CD14-positive monocyte (primary cell): Measurements from ENCODE around the gene MAPKAPK3. TPM values are rescaled to one million over a fixed set of nuclear protein-coding genes. Genes with fewer than 3 reads are reported as not detected.

Experiments used
- DNase-seq, 3 donors: peaks; one replicate each; pipeline ENCODE4 v3.0.0-alpha.2; 2011 to 2022
- H2AFZ ChIP-seq: 2 replicates; pipeline ENCODE4 v1.6.0; 2012; ENCODE audit warnings: mild to moderate bottlenecking, low read depth, low read length, inconsistent platforms; ENCODE audit not compliant: insufficient read depth, poor library complexity, severe bottlenecking
- H3K27ac ChIP-seq, 2 donors: 1 replicate in 1 of 2; 2 replicates in 1 of 2; pipeline ENCODE4 v1.5.1; 2012 to 2013; ENCODE audit warnings: low read length in 2 of 2, control low read depth in 1 of 2, inconsistent platforms in 1 of 2, low read depth in 1 of 2, mild to moderate bottlenecking in 1 of 2
- H3K27me3 ChIP-seq, 2 donors: one replicate each; pipeline versions ENCODE4 v1.6.0 to v1.6.1; 2011 to 2013; ENCODE audit warnings: low read length in 2 of 2; ENCODE audit not compliant: control insufficient read depth in 2 of 2, insufficient read depth in 2 of 2
- H3K36me3 ChIP-seq, 2 donors: replicated peaks in 1 of 2; 1 replicate in 1 of 2; 2 replicates in 1 of 2; pipeline versions ENCODE4 v1.5.1 to v1.6.1; 2012 to 2013; ENCODE audit warnings: low read length in 2 of 2, control low read depth in 1 of 2, inconsistent platforms in 1 of 2, mild to moderate bottlenecking in 1 of 2; ENCODE audit not compliant: insufficient read depth in 2 of 2, control insufficient read depth in 1 of 2
- H3K4me1 ChIP-seq, 2 donors: 1 replicate in 1 of 2; 2 replicates in 1 of 2; pipeline versions ENCODE4 v1.5.1 to v1.6.1; 2012 to 2013; ENCODE audit warnings: low read length in 2 of 2, control low read depth in 1 of 2, inconsistent platforms in 1 of 2, mild to moderate bottlenecking in 1 of 2, moderate library complexity in 1 of 2; ENCODE audit not compliant: insufficient read depth in 2 of 2, control insufficient read depth in 1 of 2
- H3K4me2 ChIP-seq: replicated peaks from 2 replicates; pipeline ENCODE3; 2012; ENCODE audit warnings: low read length, moderate library complexity, mild to moderate bottlenecking; ENCODE audit not compliant: poor library complexity, severe bottlenecking; ENCODE audit errors: extremely low read depth
- H3K4me3 ChIP-seq, 3 experiments: fragments of 200-600 bp in 1 of 3; sonication (generic) in 1 of 3; replicated peaks in 1 of 3; 1 replicate in 2 of 3; 2 replicates in 1 of 3; pipeline ENCODE4 v1.5.1; 2011 to 2013; ENCODE audit warnings: low read length in 3 of 3, mild to moderate bottlenecking in 3 of 3, control low read depth in 2 of 3, low read depth in 2 of 3, inconsistent platforms in 1 of 3, moderate library complexity in 1 of 3
- H3K79me2 ChIP-seq: 2 replicates; pipeline ENCODE4 v1.6.0; 2012; ENCODE audit warnings: mild to moderate bottlenecking, control low read depth, inconsistent platforms, low read length, moderate library complexity; ENCODE audit not compliant: insufficient read depth
- H3K9ac ChIP-seq: 2 replicates; pipeline ENCODE4 v1.6.0; 2017; ENCODE audit warnings: low read length, mild to moderate bottlenecking; ENCODE audit not compliant: insufficient read depth, poor library complexity, severe bottlenecking
- H3K9me3 ChIP-seq, 2 donors: replicated peaks in 1 of 2; 1 replicate in 1 of 2; 2 replicates in 1 of 2; pipeline versions ENCODE4 v1.5.1 to v1.6.1; 2012 to 2013; ENCODE audit warnings: low read length in 2 of 2, control low read depth in 1 of 2; ENCODE audit not compliant: control insufficient read depth in 1 of 2, insufficient read depth in 1 of 2
- H4K20me1 ChIP-seq: 2 replicates; pipeline ENCODE4 v1.6.0; 2012; ENCODE audit warnings: mild to moderate bottlenecking, low read length, control low read depth, moderate library complexity; ENCODE audit not compliant: insufficient read depth
- H3K27ac Mint-ChIP-seq, 7 donors: one replicate each; pipeline ENCODE4 v1.8.0; 2020; ENCODE audit warnings: mild to moderate bottlenecking in 7 of 7, mixed read lengths in 7 of 7, moderate library complexity in 6 of 7, inconsistent platforms in 2 of 7
- H3K27me3 Mint-ChIP-seq, 3 donors: one replicate each; pipeline ENCODE4 v1.8.0; 2021 to 2022; ENCODE audit warnings: low read depth in 3 of 3, mild to moderate bottlenecking in 3 of 3, mixed read lengths in 3 of 3, moderate library complexity in 3 of 3, inconsistent platforms in 1 of 3
- H3K36me3 Mint-ChIP-seq, 2 donors: one replicate each; pipeline ENCODE4 v1.8.0; 2020; ENCODE audit warnings: mixed read lengths in 2 of 2, inconsistent platforms in 1 of 2, mild to moderate bottlenecking in 1 of 2
- H3K4me1 Mint-ChIP-seq: one replicate; pipeline ENCODE4 v1.8.0; 2020; ENCODE audit warnings: mild to moderate bottlenecking, mixed read lengths
- H3K4me3 Mint-ChIP-seq, 2 donors: one replicate each; pipeline ENCODE4 v1.8.0; 2020; ENCODE audit warnings: mild to moderate bottlenecking in 2 of 2, mixed read lengths in 2 of 2, moderate library complexity in 1 of 2
- H3K9me3 Mint-ChIP-seq, 7 donors: one replicate each; pipeline ENCODE4 v1.8.0; 2020 to 2022; ENCODE audit warnings: mixed read lengths in 7 of 7, mild to moderate bottlenecking in 6 of 7, moderate library complexity in 6 of 7, inconsistent platforms in 2 of 7
- CTCF ChIP-seq: fragments of 200-600 bp; IDR thresholded peaks from one replicate; pipeline ENCODE4 v1.8.0; 2022; ENCODE audit warnings: antibody characterized with exemption, mild to moderate bottlenecking
- WGBS: methylation state at CpG from one replicate; pipeline ENCODE4 v1.1.5; 2013; ENCODE audit warnings: missing lambda C conversion rate; ENCODE audit not compliant: insufficient coverage; 5-methylcytosine and 5-hydroxymethylcytosine counted together
- intact Hi-C, 2 donors: fragments of 100-400 bp; cut with micrococcal nuclease; formaldehyde crosslinking; loops; one replicate each; pipeline versions ENCODE4 v1.15.0 to v1.15.1; 2023
- polyA plus RNA-seq, 3 donors: library from polyadenylated mRNA; depleted of rRNA in 1 of 3; unstranded in 2 of 3; stranded (reverse) in 1 of 3; fragments of 300-500 nt in 2 of 3; fragments of >200 nt in 1 of 3; fragmentation: Illumina TruSeq in 2 of 3; gene quantifications; 1 replicate in 2 of 3; 2 replicates in 1 of 3; pipeline ENCODE4 v1.2.3, GENCODE V29; 2012 to 2021

Gene MAPKAPK3
- polyA plus RNA-seq, 3 donors: 173 to 252 (median 201) TPM

- intact Hi-C loops: loop anchor here in 1 of 2 donors (10.0 kb wide), 1 partner anchor 82 kb away; no protein-coding TSS in a partner anchor
- Mint-ChIP-seq H3K27ac (no peak overlapping the region), H3K4me1 (peaks cover 23% of the 10 kb centered on the region), H3K4me3 (no peak overlapping the region), H3K36me3 (peaks cover 0 to 1% of the 10 kb centered on the region in 2 donors), H3K27me3 (peaks cover 2 to 10% (median 5%) of the 10 kb centered on the region in 3 donors), H3K9me3 (no peaks in the 10 kb centered on the region)
- no peaks in the 10 kb centered on the region for H3K79me2 ChIP-seq
- no peak overlapping the region for H3K4me3 ChIP-seq
- H2AFZ ChIP-seq: no peak overlapping the region
- 100% methylated on average over 3 of the region's 8 CpGs for WGBS
- TF ChIP-seq CTCF: no peak
- no peaks in the 10 kb centered on the region for H3K9me3 ChIP-seq
- H3K4me2 ChIP-seq: no peak overlapping the region
- no peak overlapping the region for H3K27ac ChIP-seq
- no peaks in the 10 kb centered on the region for H3K36me3 ChIP-seq
- no peak overlapping the region for H3K9ac ChIP-seq
- peaks cover 8 to 15% of the 10 kb centered on the region in 2 donors for H3K4me1 ChIP-seq
- no peak for DNase-seq
- H4K20me1 ChIP-seq: peaks cover 50% of the 10 kb centered on the region
- H3K27me3 ChIP-seq: no peaks in the 10 kb centered on the region
These were observed 39.7 kb downstream of the MAPKAPK3 start for GRCh38 chr3:50656417-50657195.

- H3K36me3 Mint-ChIP-seq: no peaks in the 10 kb centered on the region
- WGBS: 100% methylated on average over 5 of the region's 5 CpGs
- Histone ChIP-seq H3K9ac (no peak overlapping the region), H3K4me1 (peaks cover 10 to 19% of the 10 kb centered on the region in 2 donors), H4K20me1 (peaks cover 42% of the 10 kb centered on the region), H3K9me3 (no peaks in the 10 kb centered on the region), H3K27me3 (no peaks in the 10 kb centered on the region), H3K36me3 (no peaks in the 10 kb centered on the region), H3K79me2 (no peaks in the 10 kb centered on the region), H3K4me2 (no peak overlapping the region), H3K4me3 (no peak overlapping the region), H3K27ac (no peak overlapping the region), H2AFZ (no peak overlapping the region)
- H3K9me3 Mint-ChIP-seq: no peaks in the 10 kb centered on the region
- H3K27me3 Mint-ChIP-seq: peaks cover 2 to 10% (median 5%) of the 10 kb centered on the region in 3 donors
- DNase-seq: no peak
- TF ChIP-seq CTCF: no peak
- peaks cover 31% of the 10 kb centered on the region for H3K4me1 Mint-ChIP-seq
- intact Hi-C loops: loop anchor here in 1 of 2 donors (10.0 kb wide), 1 partner anchor 83 kb away; no protein-coding TSS in a partner anchor
- no peak overlapping the region for H3K27ac Mint-ChIP-seq
- no peak overlapping the region for H3K4me3 Mint-ChIP-seq
These were observed 40.5 kb downstream of the MAPKAPK3 start for GRCh38 chr3:50657407-50657806.
